ACC112 (cell line): ENCODE measurements around the gene MAP4K2.

Source experiments
- H2AFZ ChIP-seq: fragments of 200-600 bp; sonication (generic); one replicate; pipeline ENCODE4 v1.6.0; 2017; ENCODE audit warnings: antibody characterized with exemption, low read length; ENCODE audit not compliant: unreplicated experiment
- H3K27ac ChIP-seq: fragments of 200-600 bp; sonication (generic); 2 replicates; pipeline ENCODE4 v1.5.1; 2014; ENCODE audit warnings: low read depth, mild to moderate bottlenecking, antibody characterized with exemption, low read length, moderate library complexity
- H3K27me3 ChIP-seq: fragments of 200-600 bp; sonication (generic); 2 replicates; pipeline ENCODE4 v1.6.1; 2014; ENCODE audit warnings: mild to moderate bottlenecking, antibody characterized with exemption, low read length, moderate library complexity, mixed read lengths; ENCODE audit not compliant: insufficient read depth
- H3K36me3 ChIP-seq: fragments of 200-600 bp; sonication (generic); 2 replicates; pipeline ENCODE4 v1.6.1; 2016; ENCODE audit warnings: mild to moderate bottlenecking, antibody characterized with exemption, low read length, moderate library complexity, mixed read lengths; ENCODE audit not compliant: insufficient read depth
- H3K4me1 ChIP-seq: fragments of 200-600 bp; sonication (generic); one replicate; pipeline ENCODE4 v1.6.1; 2016; ENCODE audit warnings: low read length, mixed read lengths; ENCODE audit not compliant: insufficient read depth, unreplicated experiment, control insufficient read depth
- H3K4me3 ChIP-seq: fragments of 200-600 bp; sonication (generic); 2 replicates; pipeline ENCODE4 v1.5.1; 2014; ENCODE audit warnings: mild to moderate bottlenecking, low read depth, low read length
- H3K79me2 ChIP-seq: fragments of 200-600 bp; sonication (generic); one replicate; pipeline ENCODE4 v1.6.0; 2016; ENCODE audit warnings: low read length; ENCODE audit not compliant: control insufficient read depth, unreplicated experiment, insufficient read depth

The MAP4K2 gene

GRCh38 chr11:64799256-64799622 lies 3.8 kb downstream of the MAP4K2 start:
- no peaks in the 10 kb centered on the region for H3K36me3 ChIP-seq

GRCh38 chr11:64796757-64797541 lies 6.1 kb downstream of the MAP4K2 start:
- Histone ChIP-seq H3K79me2 (no peaks in the 10 kb centered on the region), H3K36me3 (no peaks in the 10 kb centered on the region), H2AFZ (no peak overlapping the region), H3K27me3 (no peaks in the 10 kb centered on the region), H3K4me3 (no peak overlapping the region), H3K4me1 (peaks cover 13% of the 10 kb centered on the region), H3K27ac (no peak overlapping the region)

More at GRCh38 chr11:64799256-64799622, 3.8 kb downstream of the MAP4K2 start:
- H3K27me3 ChIP-seq: no peaks in the 10 kb centered on the region
- peaks cover 23% of the 10 kb centered on the region for H3K4me1 ChIP-seq
- no peak overlapping the region for H2AFZ ChIP-seq
- H3K27ac ChIP-seq: no peak overlapping the region
- no peaks in the 10 kb centered on the region for H3K79me2 ChIP-seq
- H3K4me3 ChIP-seq: no peak overlapping the region

- no peak overlapping the region for H3K27ac ChIP-seq
- no peak overlapping the region for H2AFZ ChIP-seq
- H3K4me1 ChIP-seq: peaks cover 9% of the 10 kb centered on the region
- H3K4me3 ChIP-seq: no peak overlapping the region
- no peaks in the 10 kb centered on the region for H3K27me3 ChIP-seq
- H3K79me2 ChIP-seq: no peaks in the 10 kb centered on the region
- no peaks in the 10 kb centered on the region for H3K36me3 ChIP-seq
These were observed 6.8 kb downstream of the MAP4K2 start for GRCh38 chr11:64796047-64796756.

GRCh38 chr11:64794526-64794925 lies 8.5 kb downstream of the MAP4K2 start:
- Histone ChIP-seq H3K36me3 (no peaks in the 10 kb centered on the region), H3K4me1 (peaks cover under 1% of the 10 kb centered on the region)

GRCh38 chr11:64793271-64794160 lies 9.5 kb downstream of the MAP4K2 start:
- Histone ChIP-seq H2AFZ (no peak overlapping the region), H3K36me3 (no peaks in the 10 kb centered on the region), H3K27ac (no peak overlapping the region), H3K4me1 (no peaks in the 10 kb centered on the region), H3K27me3 (no peaks in the 10 kb centered on the region), H3K79me2 (no peaks in the 10 kb centered on the region), H3K4me3 (no peak overlapping the region)

More at GRCh38 chr11:64794526-64794925, 8.5 kb downstream of the MAP4K2 start:
- Histone ChIP-seq H3K27me3 (no peaks in the 10 kb centered on the region), H2AFZ (no peak overlapping the region), H3K4me3 (no peak overlapping the region), H3K79me2 (no peaks in the 10 kb centered on the region), H3K27ac (no peak overlapping the region)

- Histone ChIP-seq H3K4me1 (no peaks in the 10 kb centered on the region), H3K27ac (no peak overlapping the region), H3K79me2 (no peaks in the 10 kb centered on the region), H3K27me3 (no peaks in the 10 kb centered on the region), H2AFZ (no peak overlapping the region), H3K36me3 (no peaks in the 10 kb centered on the region), H3K4me3 (no peak overlapping the region)
These were observed 10.5 kb downstream of the MAP4K2 start for GRCh38 chr11:64792482-64792881.

GRCh38 chr11:64791781-64792291 lies 11.2 kb downstream of the MAP4K2 start:
- H3K4me3 ChIP-seq: no peak overlapping the region
- no peaks in the 10 kb centered on the region for H3K4me1 ChIP-seq
- H3K36me3 ChIP-seq: no peaks in the 10 kb centered on the region
- no peaks in the 10 kb centered on the region for H3K79me2 ChIP-seq
- no peaks in the 10 kb centered on the region for H3K27me3 ChIP-seq
- no peak overlapping the region for H3K27ac ChIP-seq
- no peak overlapping the region for H2AFZ ChIP-seq

GRCh38 chr11:64790205-64791095 lies 12.6 kb downstream of the MAP4K2 start:
- Histone ChIP-seq H3K4me1 (no peaks in the 10 kb centered on the region), H3K79me2 (no peaks in the 10 kb centered on the region), H3K27ac (no peak overlapping the region), H2AFZ (no peak overlapping the region), H3K4me3 (no peak overlapping the region), H3K36me3 (no peaks in the 10 kb centered on the region), H3K27me3 (no peaks in the 10 kb centered on the region)

GRCh38 chr11:64789331-64790204 lies 13.4 kb downstream of the MAP4K2 start:
- H3K4me3 ChIP-seq: no peak overlapping the region
- no peaks in the 10 kb centered on the region for H3K4me1 ChIP-seq
- H3K79me2 ChIP-seq: no peaks in the 10 kb centered on the region
- H3K27me3 ChIP-seq: no peaks in the 10 kb centered on the region
- H2AFZ ChIP-seq: no peak overlapping the region
- H3K36me3 ChIP-seq: no peaks in the 10 kb centered on the region
- no peak overlapping the region for H3K27ac ChIP-seq
